ENCODE measurements around the gene ABLIM1. TPM values are rescaled to one million over a fixed set of nuclear protein-coding genes. Genes with fewer than 3 reads are reported as not detected.
A peak's percentile ranks its signal among the peaks of the same experiment; 100 is the strongest.

Gene ABLIM1
- total RNA-seq, 1 experiment from 2014 or later = 79.3 TPM

GRCh38 chr10:114550756-114551635, 107.1 kb downstream of the ABLIM1 start:
- Histone ChIP-seq H3K36me3 (ENCODE audit: control insufficient read depth, insufficient read depth, low read length) (no peaks in the 10 kb centered on the region), H3K4me1 (no peaks in the 10 kb centered on the region), H3K27me3 (replicated peaks; ENCODE audit: control insufficient read depth, insufficient read depth, low read length) (no peaks in the 10 kb centered on the region), H3K9me3 (no peaks in the 10 kb centered on the region), H3K4me3 (ENCODE audit: low read depth, low read length) (no peak overlapping the region)
- Mint-ChIP-seq H3K4me3 (ENCODE audit: unreplicated experiment) (no peak overlapping the region), H3K9me3 (ENCODE audit: unreplicated experiment) (no peaks in the 10 kb centered on the region), H3K4me1 (ENCODE audit: low read depth, unreplicated experiment) (no peaks in the 10 kb centered on the region), H3K27ac (ENCODE audit: unreplicated experiment) (no peak overlapping the region), H3K27me3 (ENCODE audit: insufficient read depth, unreplicated experiment) (no peaks in the 10 kb centered on the region), H3K36me3 (ENCODE audit: insufficient read depth, unreplicated experiment) (peaks cover 14% of the 10 kb centered on the region)
- no peak for DNase-seq
- intact Hi-C loops (cut with micrococcal nuclease; ENCODE audit: unreplicated experiment) = loop anchor here (1.0 to 10.0 kb wide), 5 partner anchors 82 to 574 kb away; no protein-coding TSS in a partner anchor
- CTCF ChIA-PET = interaction anchor here (1.6 kb wide), 1 partner anchor 153 kb away, joined by 6 read pairs; no protein-coding TSS in a partner anchor
- POLR2A ChIA-PET = no interaction called here
- no TSS peak for BruUV-seq (replicated peaks)
- peak in 1 of 2 experiments; percentile 62 for TF ChIP-seq CTCF (IDR thresholded peaks at IDR 0.05; ENCODE audit: insufficient read depth in 1 of 2, low read depth in 1 of 2, low read length in 1 of 2, severe bottlenecking in 1 of 2, unreplicated experiment in 1 of 2)

GRCh38 chr10:114548662-114549061, 109.4 kb downstream of the ABLIM1 start:
- TF ChIP-seq CTCF (IDR thresholded peaks at IDR 0.05; ENCODE audit: insufficient read depth in 1 of 2, low read depth in 1 of 2, low read length in 1 of 2, severe bottlenecking in 1 of 2, unreplicated experiment in 1 of 2) = peak; percentile 34 to 55
- POLR2A ChIA-PET = no interaction called here
- no TSS peak for BruUV-seq (replicated peaks)
- H3K4me3 Mint-ChIP-seq (ENCODE audit: unreplicated experiment) = no peak overlapping the region
- CTCF ChIA-PET = interaction anchor here (2.3 to 3.0 kb wide), 2 partner anchors 77 to 146 kb away, joined by 6 to 22 read pairs; no protein-coding TSS in a partner anchor
- no peaks in the 10 kb centered on the region for H3K27me3 Mint-ChIP-seq (ENCODE audit: insufficient read depth, unreplicated experiment)
- H3K36me3 Mint-ChIP-seq (ENCODE audit: insufficient read depth, unreplicated experiment) = peaks cover 29% of the 10 kb centered on the region
- intact Hi-C loops (cut with micrococcal nuclease; ENCODE audit: unreplicated experiment) = loop anchor here (1.0 kb wide), 2 partner anchors 43 to 77 kb away; no protein-coding TSS in a partner anchor
- peak; percentile 48 to 53 for DNase-seq
- H3K4me1 Mint-ChIP-seq (ENCODE audit: low read depth, unreplicated experiment) = no peaks in the 10 kb centered on the region
- no peak overlapping the region for H3K27ac Mint-ChIP-seq (ENCODE audit: unreplicated experiment)
- Histone ChIP-seq H3K27me3 (replicated peaks; ENCODE audit: control insufficient read depth, insufficient read depth, low read length) (no peaks in the 10 kb centered on the region), H3K4me3 (ENCODE audit: low read depth, low read length) (no peak overlapping the region), H3K36me3 (ENCODE audit: control insufficient read depth, insufficient read depth, low read length) (no peaks in the 10 kb centered on the region), H3K9me3 (no peaks in the 10 kb centered on the region), H3K4me1 (no peaks in the 10 kb centered on the region)
- H3K9me3 Mint-ChIP-seq (ENCODE audit: unreplicated experiment) = no peaks in the 10 kb centered on the region

GRCh38 chr10:114547514-114547913, 110.6 kb downstream of the ABLIM1 start:
- CTCF ChIA-PET = interaction anchor here (3.0 kb wide), 1 partner anchor 76 kb away, joined by 22 read pairs; no protein-coding TSS in a partner anchor
- Mint-ChIP-seq H3K4me3 (ENCODE audit: unreplicated experiment) (no peak overlapping the region), H3K9me3 (ENCODE audit: unreplicated experiment) (no peaks in the 10 kb centered on the region), H3K27me3 (ENCODE audit: insufficient read depth, unreplicated experiment) (no peaks in the 10 kb centered on the region), H3K27ac (ENCODE audit: unreplicated experiment) (no peak overlapping the region), H3K36me3 (ENCODE audit: insufficient read depth, unreplicated experiment) (peaks cover 30% of the 10 kb centered on the region), H3K4me1 (ENCODE audit: low read depth, unreplicated experiment) (no peaks in the 10 kb centered on the region)
- intact Hi-C loops (cut with micrococcal nuclease; ENCODE audit: unreplicated experiment) = no loop called here
- H3K27me3 ChIP-seq (replicated peaks; ENCODE audit: control insufficient read depth, insufficient read depth, low read length) = no peaks in the 10 kb centered on the region
- no peaks in the 10 kb centered on the region for H3K4me1 ChIP-seq
- H3K36me3 ChIP-seq (ENCODE audit: control insufficient read depth, insufficient read depth, low read length) = no peaks in the 10 kb centered on the region
- TF ChIP-seq CTCF (IDR thresholded peaks at IDR 0.05; ENCODE audit: insufficient read depth in 1 of 2, low read depth in 1 of 2, low read length in 1 of 2, severe bottlenecking in 1 of 2, unreplicated experiment in 1 of 2) = no peak
- H3K9me3 ChIP-seq = no peaks in the 10 kb centered on the region
- no peak for DNase-seq
- H3K4me3 ChIP-seq (ENCODE audit: low read depth, low read length) = no peak overlapping the region
- no TSS peak for BruUV-seq (replicated peaks)
- POLR2A ChIA-PET = no interaction called here
